Upper lobe of left lung (tissue), 4 donors: ENCODE results near the gene ZNF326.

Experiments used
- CTCF ChIP-seq, 6 experiments: fragments of 450-650 bp in 4 of 6; fragments of 200-600 bp in 2 of 6; sonication (generic) in 2 of 6; IDR thresholded peaks; one replicate each; pipeline ENCODE4 v1.5.1; 2016 to 2019; ENCODE audit warnings: antibody characterized with exemption in 6 of 6
- EP300 ChIP-seq, 4 donors: sonication (generic); formaldehyde crosslinking; IDR thresholded peaks; one replicate each; pipeline ENCODE4 v1.5.1; 2017; ENCODE audit warnings: antibody characterized with exemption in 4 of 4, control low read depth in 2 of 4
- POLR2A ChIP-seq, 4 donors: fragments of 450-650 bp; IDR thresholded peaks; one replicate each; pipeline ENCODE4 v1.5.1; 2016 to 2017; ENCODE audit warnings: antibody characterized with exemption in 4 of 4, mild to moderate bottlenecking in 2 of 4
- POLR2AphosphoS5 ChIP-seq, 2 donors: sonication (generic); formaldehyde crosslinking; IDR thresholded peaks; one replicate each; pipeline ENCODE4 v1.5.1; 2017; ENCODE audit warnings: antibody characterized with exemption in 2 of 2

DNA sequence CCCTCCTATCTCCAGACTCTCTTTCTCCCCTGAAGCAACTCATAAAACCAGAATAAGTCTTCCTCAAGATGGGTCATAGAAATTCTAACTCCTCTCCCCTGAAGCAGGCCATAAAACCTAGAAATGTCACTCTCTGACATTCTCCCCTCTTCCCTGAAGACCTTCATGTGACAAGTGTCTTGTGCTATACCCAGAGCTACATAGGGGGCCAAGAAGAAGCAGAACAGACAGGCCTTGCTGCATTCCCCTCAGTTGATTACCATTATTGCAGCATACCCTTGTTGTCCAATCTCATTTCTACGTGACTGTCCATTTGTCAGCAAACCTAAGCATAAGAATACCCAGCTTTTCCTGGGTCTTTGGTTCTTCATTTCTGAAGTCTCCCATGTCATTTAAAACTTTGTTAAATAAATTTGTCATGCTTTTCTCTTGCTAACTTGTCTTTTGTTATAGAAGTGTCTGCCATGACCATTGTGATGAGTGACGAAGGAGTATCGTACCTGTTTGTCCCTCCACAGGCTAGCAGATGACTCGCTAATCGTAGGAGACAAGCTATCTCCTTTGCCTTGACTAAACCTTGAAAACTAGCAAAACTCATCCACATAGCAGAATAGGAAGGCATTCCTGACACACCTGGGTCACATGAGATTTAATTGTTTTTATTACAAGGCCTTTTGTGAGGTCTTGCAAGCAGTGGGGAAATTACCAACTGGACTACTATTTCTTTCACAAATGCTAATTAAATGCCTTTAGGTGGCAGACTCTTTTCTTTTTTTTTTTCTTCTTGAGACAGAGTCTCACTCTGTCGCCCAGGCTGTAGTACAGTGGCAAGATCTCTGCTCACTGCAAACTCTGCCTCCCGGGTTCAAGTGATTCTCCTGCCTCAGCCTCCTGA, 39.4 kb upstream of the ZNF326 start:
- TF ChIP-seq CTCF (IDR thresholded peaks at IDR 0.05), result no peak
- TF ChIP-seq POLR2A (IDR thresholded peaks at IDR 0.05), result no peak
- TF ChIP-seq POLR2AphosphoS5 (IDR thresholded peaks at IDR 0.05), result no peak
- TF ChIP-seq EP300 (IDR thresholded peaks at IDR 0.05), result no peak
